IMR-90 (cell line): Measurements from ENCODE around the gene ZNF469.

Experiments
- CEBPB ChIP-seq: IDR thresholded peaks from 2 replicates; pipeline ENCODE4 v1.6.1; 2012; ENCODE audit warnings: low read depth, low read length, improper control_type of control experiment
- CHD1 ChIP-seq: IDR thresholded peaks from 2 replicates; pipeline ENCODE4 v1.6.1; 2012; ENCODE audit warnings: low read depth, low read length, improper control_type of control experiment
- MAFK ChIP-seq: IDR thresholded peaks from 2 replicates; pipeline ENCODE4 v1.6.1; 2012; ENCODE audit warnings: low read depth, low read length, improper control_type of control experiment
- MXI1 ChIP-seq: IDR thresholded peaks from 2 replicates; pipeline ENCODE4 v1.6.1; 2012; ENCODE audit warnings: low read depth, mild to moderate bottlenecking, low read length, moderate library complexity, borderline replicate concordance
- POLR2A ChIP-seq: IDR thresholded peaks from 2 replicates; pipeline ENCODE4 v1.6.1; 2012; ENCODE audit warnings: mild to moderate bottlenecking, low read depth, low read length
- RCOR1 ChIP-seq: IDR thresholded peaks from 2 replicates; pipeline ENCODE4 v1.6.1; 2012; ENCODE audit warnings: mild to moderate bottlenecking, low read length, improper control_type of control experiment; ENCODE audit not compliant: insufficient replicate concordance
- RFX5 ChIP-seq: IDR thresholded peaks from 2 replicates; pipeline ENCODE4 v1.8.0; 2012; ENCODE audit warnings: low read depth, mild to moderate bottlenecking, low read length, moderate library complexity
- SMC3 ChIP-seq: fragments of 150-350 bp; IDR thresholded peaks from 2 replicates; pipeline ENCODE4 v1.6.1; 2016; ENCODE audit warnings: low read depth, mild to moderate bottlenecking, antibody characterized with exemption, low read length, moderate library complexity
- TF ChIP-seq, protein P1 (sequence below): conservative IDR thresholded peaks from 2 replicates; pipeline ENCODE4 v1.5.1; 2012; ENCODE audit warnings: mild to moderate bottlenecking, low read depth, low read length, improper control_type of control experiment

GRCh38 chr16:88378401-88378800 is 4.4 kb upstream of the ZNF469 start:
- TF ChIP-seq, protein P1, sequence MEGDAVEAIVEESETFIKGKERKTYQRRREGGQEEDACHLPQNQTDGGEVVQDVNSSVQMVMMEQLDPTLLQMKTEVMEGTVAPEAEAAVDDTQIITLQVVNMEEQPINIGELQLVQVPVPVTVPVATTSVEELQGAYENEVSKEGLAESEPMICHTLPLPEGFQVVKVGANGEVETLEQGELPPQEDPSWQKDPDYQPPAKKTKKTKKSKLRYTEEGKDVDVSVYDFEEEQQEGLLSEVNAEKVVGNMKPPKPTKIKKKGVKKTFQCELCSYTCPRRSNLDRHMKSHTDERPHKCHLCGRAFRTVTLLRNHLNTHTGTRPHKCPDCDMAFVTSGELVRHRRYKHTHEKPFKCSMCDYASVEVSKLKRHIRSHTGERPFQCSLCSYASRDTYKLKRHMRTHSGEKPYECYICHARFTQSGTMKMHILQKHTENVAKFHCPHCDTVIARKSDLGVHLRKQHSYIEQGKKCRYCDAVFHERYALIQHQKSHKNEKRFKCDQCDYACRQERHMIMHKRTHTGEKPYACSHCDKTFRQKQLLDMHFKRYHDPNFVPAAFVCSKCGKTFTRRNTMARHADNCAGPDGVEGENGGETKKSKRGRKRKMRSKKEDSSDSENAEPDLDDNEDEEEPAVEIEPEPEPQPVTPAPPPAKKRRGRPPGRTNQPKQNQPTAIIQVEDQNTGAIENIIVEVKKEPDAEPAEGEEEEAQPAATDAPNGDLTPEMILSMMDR: no peak
- TF ChIP-seq POLR2A (no peak), SMC3 (no peak), RCOR1 (no peak), CEBPB (no peak), MAFK (no peak), CHD1 (no peak), MXI1 (no peak), RFX5 (no peak)
